Measurements from ENCODE around the gene DLG2.

DLG2 gene

GRCh38 chr11:84465040-84465439 lies 1162.1 kb downstream of the DLG2 start:
- no peak for DNase-seq (ENCODE audit: low spot score)

- DNase-seq (ENCODE audit: low spot score): no peak
Observed at GRCh38 chr11:84455691-84456090, 1171.5 kb downstream of the DLG2 start.

GRCh38 chr11:84452211-84452610 lies 1174.9 kb downstream of the DLG2 start:
- no peak for DNase-seq (ENCODE audit: low spot score)

- no peak for DNase-seq (ENCODE audit: low spot score)
Observed at GRCh38 chr11:84438565-84438964, 1188.6 kb downstream of the DLG2 start.

- DNase-seq (ENCODE audit: low spot score): peak; percentile 63
Observed at GRCh38 chr11:84437071-84437980, 1189.8 kb downstream of the DLG2 start.

- DNase-seq (ENCODE audit: low spot score): no peak
Observed at GRCh38 chr11:84430661-84431060, 1196.5 kb downstream of the DLG2 start.

GRCh38 chr11:84425673-84426072 lies 1201.5 kb downstream of the DLG2 start:
- DNase-seq (ENCODE audit: low spot score): no peak

- DNase-seq (ENCODE audit: low spot score): no peak
Observed at GRCh38 chr11:84420271-84420670, 1206.9 kb downstream of the DLG2 start.

GRCh38 chr11:84419616-84420015 lies 1207.5 kb downstream of the DLG2 start:
- DNase-seq (ENCODE audit: low spot score): no peak

GRCh38 chr11:84414920-84415319 lies 1212.2 kb downstream of the DLG2 start:
- no peak for DNase-seq (ENCODE audit: low spot score)

GRCh38 chr11:84413549-84413948 lies 1213.6 kb downstream of the DLG2 start:
- no peak for DNase-seq (ENCODE audit: low spot score)

- no peak for DNase-seq (ENCODE audit: low spot score)
Observed at GRCh38 chr11:84412862-84413261, 1214.3 kb downstream of the DLG2 start.

GRCh38 chr11:84408946-84409411 lies 1218.2 kb downstream of the DLG2 start:
- no peak for DNase-seq (ENCODE audit: low spot score)

GRCh38 chr11:84407091-84407490 lies 1220.1 kb downstream of the DLG2 start:
- no peak for DNase-seq (ENCODE audit: low spot score)

- peak; percentile 22 for DNase-seq (ENCODE audit: low spot score)
Observed at GRCh38 chr11:84398017-84398626, 1229.0 kb downstream of the DLG2 start.

GRCh38 chr11:84396521-84396920 lies 1230.6 kb downstream of the DLG2 start:
- no peak for DNase-seq (ENCODE audit: low spot score)

- peak; percentile 67 for DNase-seq (ENCODE audit: low spot score)
Observed at GRCh38 chr11:84390441-84391078, 1236.6 kb downstream of the DLG2 start.

- no peak for DNase-seq (ENCODE audit: low spot score)
Observed at GRCh38 chr11:84389696-84390095, 1237.4 kb downstream of the DLG2 start.

GRCh38 chr11:84384731-84385130 lies 1242.4 kb downstream of the DLG2 start:
- DNase-seq (ENCODE audit: low spot score): peak; percentile 44

- no peak for DNase-seq (ENCODE audit: low spot score)
Observed at GRCh38 chr11:84383576-84383975, 1243.6 kb downstream of the DLG2 start.

GRCh38 chr11:84381666-84382065 lies 1245.5 kb downstream of the DLG2 start:
- no peak for DNase-seq (ENCODE audit: low spot score)

- no peak for DNase-seq (ENCODE audit: low spot score)
Observed at GRCh38 chr11:84372381-84372950, 1254.7 kb downstream of the DLG2 start.
